MCF 10A (cell line): ENCODE results near the gene STKLD1. TPM values are rescaled to one million over a fixed set of nuclear protein-coding genes. Genes with fewer than 3 reads are reported as not detected.
A peak's percentile ranks its signal among the peaks of the same experiment; 100 is the strongest.

Experiments used
- BruUV-seq: library from RNA; stranded (reverse); fragments of 400-500 nt; replicated peaks from 2 replicates; lab custom pipeline; 2021; lab: Mats Ljungman, UMichigan
- CTCF ChIA-PET: fragments of 300-600 bp; sonication (Branson Sonifier 250); formaldehyde crosslinking; extraction: SDS; loops from one replicate; lab custom pipeline; 2021; ENCODE audit warnings: antibody characterized with exemption, inconsistent platforms; lab: Yijun Ruan, JAX
- POLR2A ChIA-PET: fragments of 300-600, 350-650 bp; sonication (Branson Sonifier 250); formaldehyde crosslinking; extraction: SDS; loops from one replicate; lab custom pipeline; 2020; ENCODE audit warnings: antibody characterized with exemption, inconsistent platforms; lab: Yijun Ruan, JAX
- DNase-seq: peaks from one replicate; pipeline ENCODE4 v3.0.0-alpha.2; 2018; ENCODE audit not compliant: unreplicated experiment
- H3K27ac Mint-ChIP-seq: one replicate; pipeline ENCODE4 v1.8.0; 2022; ENCODE audit warnings: mild to moderate bottlenecking, low read depth, mixed read lengths; ENCODE audit not compliant: unreplicated experiment
- H3K27me3 Mint-ChIP-seq: one replicate; pipeline ENCODE4 v1.8.0; 2022; ENCODE audit warnings: mixed read lengths; ENCODE audit not compliant: insufficient read depth, unreplicated experiment
- H3K36me3 Mint-ChIP-seq: one replicate; pipeline ENCODE4 v1.8.0; 2022; ENCODE audit warnings: mild to moderate bottlenecking, moderate library complexity, mixed read lengths; ENCODE audit not compliant: insufficient read depth, unreplicated experiment
- H3K4me1 Mint-ChIP-seq: one replicate; pipeline ENCODE4 v1.8.0; 2022; ENCODE audit warnings: mixed read lengths; ENCODE audit not compliant: insufficient read depth, unreplicated experiment
- H3K4me3 Mint-ChIP-seq: one replicate; pipeline ENCODE4 v1.8.0; 2022; ENCODE audit warnings: mild to moderate bottlenecking, moderate library complexity, mixed read lengths; ENCODE audit not compliant: unreplicated experiment
- H3K9me3 Mint-ChIP-seq: one replicate; pipeline ENCODE4 v1.8.0; 2022; ENCODE audit warnings: mixed read lengths; ENCODE audit not compliant: unreplicated experiment
- intact Hi-C: fragments of 100-400 bp; cut with micrococcal nuclease; formaldehyde crosslinking; loops from 2 replicates; pipeline ENCODE4 v1.14.1; 2022
- total RNA-seq: library from RNA; stranded (reverse); gene quantifications from 2 replicates; pipeline ENCODE4 v1.2.3, GENCODE V29; 2022
- TF ChIP-seq, protein P1 (sequence below): fragments of 200-600 bp; IDR thresholded peaks from one replicate; pipeline ENCODE4 v1.8.0; 2022; ENCODE audit warnings: antibody characterized with exemption, mild to moderate bottlenecking; ENCODE audit not compliant: unreplicated experiment

Gene STKLD1
- total RNA-seq, 1 experiment from 2014 or later, result 1.3 TPM

- CTCF ChIA-PET, result interaction anchor here (0.6 to 1.0 kb wide), 3 partner anchors 11 to 157 kb away, joined by 3 read pairs; no protein-coding TSS in a partner anchor
These were observed 34.6 kb upstream of the STKLD1 start for GRCh38 chr9:133341369-133342068.

DNA sequence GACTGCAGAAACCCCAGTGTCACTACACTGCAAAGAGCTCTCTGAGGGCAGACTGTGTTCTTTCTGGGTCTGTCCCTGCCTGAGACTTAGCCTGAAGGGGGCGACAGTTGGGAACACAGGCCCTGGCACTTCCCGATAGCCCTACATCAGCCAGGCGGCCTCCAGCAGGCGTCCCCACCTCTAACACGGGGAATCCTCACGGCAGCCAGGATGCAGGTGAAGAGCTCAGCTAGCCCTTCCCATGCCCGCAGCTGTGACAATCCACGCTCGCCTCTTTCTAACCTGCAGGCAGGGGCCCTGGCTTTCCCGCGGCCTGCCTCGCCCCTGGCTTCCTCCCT lies 34.1 kb upstream of the STKLD1 start:
- TF ChIP-seq, protein P1, sequence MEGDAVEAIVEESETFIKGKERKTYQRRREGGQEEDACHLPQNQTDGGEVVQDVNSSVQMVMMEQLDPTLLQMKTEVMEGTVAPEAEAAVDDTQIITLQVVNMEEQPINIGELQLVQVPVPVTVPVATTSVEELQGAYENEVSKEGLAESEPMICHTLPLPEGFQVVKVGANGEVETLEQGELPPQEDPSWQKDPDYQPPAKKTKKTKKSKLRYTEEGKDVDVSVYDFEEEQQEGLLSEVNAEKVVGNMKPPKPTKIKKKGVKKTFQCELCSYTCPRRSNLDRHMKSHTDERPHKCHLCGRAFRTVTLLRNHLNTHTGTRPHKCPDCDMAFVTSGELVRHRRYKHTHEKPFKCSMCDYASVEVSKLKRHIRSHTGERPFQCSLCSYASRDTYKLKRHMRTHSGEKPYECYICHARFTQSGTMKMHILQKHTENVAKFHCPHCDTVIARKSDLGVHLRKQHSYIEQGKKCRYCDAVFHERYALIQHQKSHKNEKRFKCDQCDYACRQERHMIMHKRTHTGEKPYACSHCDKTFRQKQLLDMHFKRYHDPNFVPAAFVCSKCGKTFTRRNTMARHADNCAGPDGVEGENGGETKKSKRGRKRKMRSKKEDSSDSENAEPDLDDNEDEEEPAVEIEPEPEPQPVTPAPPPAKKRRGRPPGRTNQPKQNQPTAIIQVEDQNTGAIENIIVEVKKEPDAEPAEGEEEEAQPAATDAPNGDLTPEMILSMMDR, result peak; percentile 8
- peaks cover 4% of the 10 kb centered on the region for H3K4me1 Mint-ChIP-seq
- CTCF ChIA-PET, result interaction anchor here (0.6 to 1.0 kb wide), 3 partner anchors 11 to 158 kb away, joined by 3 read pairs; no protein-coding TSS in a partner anchor
- intact Hi-C loops, result no loop called here
- no TSS peak for BruUV-seq
- H3K27ac Mint-ChIP-seq, result no peak overlapping the region
- H3K36me3 Mint-ChIP-seq, result peaks cover 36% of the 10 kb centered on the region
- H3K4me3 Mint-ChIP-seq, result no peak overlapping the region
- DNase-seq, result no peak
- no peaks in the 10 kb centered on the region for H3K9me3 Mint-ChIP-seq
- H3K27me3 Mint-ChIP-seq, result no peaks in the 10 kb centered on the region
- POLR2A ChIA-PET, result no interaction called here

More at GRCh38 chr9:133341369-133342068, 34.6 kb upstream of the STKLD1 start:
- H3K36me3 Mint-ChIP-seq, result peaks cover 31% of the 10 kb centered on the region
- TF ChIP-seq, protein P1, result no peak
- H3K27me3 Mint-ChIP-seq, result no peaks in the 10 kb centered on the region
- no TSS peak for BruUV-seq
- POLR2A ChIA-PET, result interaction anchor here (0.6 kb wide), 1 partner anchor 335 kb away, joined by 3 read pairs; no protein-coding TSS in a partner anchor
- no peak for DNase-seq
- H3K9me3 Mint-ChIP-seq, result no peaks in the 10 kb centered on the region
- H3K27ac Mint-ChIP-seq, result no peak overlapping the region
- intact Hi-C loops, result no loop called here
- no peak overlapping the region for H3K4me3 Mint-ChIP-seq
- no peaks in the 10 kb centered on the region for H3K4me1 Mint-ChIP-seq

DNA sequence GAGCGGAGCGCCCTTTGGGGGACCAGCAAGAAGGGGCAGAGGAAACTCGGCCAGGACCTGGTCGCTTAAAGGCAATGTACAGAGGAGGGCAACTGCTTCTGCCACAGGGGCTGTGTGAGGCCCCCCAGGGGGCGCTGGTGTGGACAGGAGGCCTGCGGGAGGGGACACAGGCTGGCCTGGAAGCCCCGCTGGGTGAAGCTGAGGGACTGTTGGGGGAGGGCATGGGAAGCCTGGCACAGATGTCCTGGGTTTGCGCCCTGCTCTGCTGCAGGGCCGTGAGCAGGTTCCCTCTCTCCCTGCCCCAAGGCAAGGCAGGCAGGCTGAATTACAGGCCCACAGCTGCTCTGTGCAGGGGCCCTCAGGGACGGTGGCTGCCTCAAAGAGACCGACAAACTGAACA lies 33.6 kb upstream of the STKLD1 start:
- CTCF ChIA-PET, result interaction anchor here (0.8 to 2.3 kb wide), 2 partner anchors 13 to 156 kb away, joined by 3 to 6 read pairs; no protein-coding TSS in a partner anchor
- Mint-ChIP-seq H3K4me3 (no peak overlapping the region), H3K36me3 (peaks cover 39% of the 10 kb centered on the region), H3K27me3 (no peaks in the 10 kb centered on the region), H3K9me3 (no peaks in the 10 kb centered on the region), H3K4me1 (peaks cover 6% of the 10 kb centered on the region), H3K27ac (no peak overlapping the region)
- no peak for DNase-seq
- POLR2A ChIA-PET, result interaction anchor here (0.7 to 1.8 kb wide), 2 partner anchors 13 to 14 kb away, joined by 3 to 6 read pairs; partner anchors contain the start of genes SURF1 and SURF2
- TF ChIP-seq, protein P1, result no peak
- intact Hi-C loops, result no loop called here
- BruUV-seq, result no TSS peak

GRCh38 chr9:133344071-133344470 lies 32.1 kb upstream of the STKLD1 start:
- H3K27ac Mint-ChIP-seq, result no peak overlapping the region
- intact Hi-C loops, result no loop called here
- peaks cover 6% of the 10 kb centered on the region for H3K4me1 Mint-ChIP-seq
- TF ChIP-seq, protein P1, result no peak
- H3K36me3 Mint-ChIP-seq, result peaks cover 47% of the 10 kb centered on the region
- H3K9me3 Mint-ChIP-seq, result no peaks in the 10 kb centered on the region
- CTCF ChIA-PET, result interaction anchor here (0.5 to 2.3 kb wide), 3 partner anchors 157 to 259 kb away, joined by 3 to 6 read pairs (median 5); no protein-coding TSS in a partner anchor
- no peak overlapping the region for H3K4me3 Mint-ChIP-seq
- DNase-seq, result no peak
- no TSS peak for BruUV-seq
- POLR2A ChIA-PET, result interaction anchor here (1.8 kb wide), 1 partner anchor 12 kb away, joined by 6 read pairs; the partner anchor contains the start of genes SURF1 and SURF2
- H3K27me3 Mint-ChIP-seq, result no peaks in the 10 kb centered on the region
